ENCODE data around the gene ODC1. TPM values are rescaled to one million over a fixed set of nuclear protein-coding genes. Genes with fewer than 3 reads are reported as not detected.

The ODC1 gene
- polyA plus RNA-seq, 1 donor (not counting 4 experiments of a cell fraction or from before 2014, with no cell fraction given) = 637 TPM

- Histone ChIP-seq H3K36me3 (ENCODE audit: control insufficient read depth in 2 of 2, extremely low read depth in 1 of 2, insufficient read depth in 2 of 2, low read length in 2 of 2) (peaks cover 4 to 10% of the 10 kb centered on the region in 2 experiments), H3K4me2 (ENCODE audit: control insufficient read depth, extremely low read depth, insufficient read depth, low read depth, low read length) (no peak overlapping the region), H3K27me3 (ENCODE audit: control insufficient read depth, extremely low read depth, insufficient read depth, low read length) (no peaks in the 10 kb centered on the region), H3K9me3 (ENCODE audit: control insufficient read depth, low read depth, low read length) (no peaks in the 10 kb centered on the region), H4K20me1 (ENCODE audit: control insufficient read depth, extremely low read depth, insufficient read depth, low read length) (no peaks in the 10 kb centered on the region), H3K4me3 (ENCODE audit: control insufficient read depth in 2 of 3, extremely low read depth in 1 of 3, insufficient read depth in 2 of 3, low read depth in 1 of 3, low read length in 3 of 3) (no peak overlapping the region), H3K79me2 (ENCODE audit: control insufficient read depth, insufficient read depth, low read length) (no peaks in the 10 kb centered on the region), H3K9me1 (ENCODE audit: control insufficient read depth, extremely low read depth, insufficient read depth, low read length) (no peaks in the 10 kb centered on the region), H3K27ac (ENCODE audit: control insufficient read depth, insufficient read depth, low read length) (no peak overlapping the region), H3K9ac (ENCODE audit: control insufficient read depth, extremely low read depth, insufficient read depth, low read length) (no peak overlapping the region), H2AFZ (ENCODE audit: control insufficient read depth, low read length) (no peak overlapping the region), H3K4me1 (ENCODE audit: control insufficient read depth, extremely low read depth, insufficient read depth, low read length) (peaks cover 29% of the 10 kb centered on the region)
- FAIRE-seq = no peak
- TF ChIP-seq EZH2 (IDR thresholded peaks at IDR 0.05; ENCODE audit: low read length) (no peak), CTCF (optimal IDR thresholded peaks at IDR 0.05 in 1 of 3, IDR thresholded peaks at IDR 0.05 in 1 of 3, conservative IDR thresholded peaks at IDR 0.05 in 1 of 3; ENCODE audit: extremely low read depth in 1 of 3, insufficient read depth in 2 of 3, low read length in 3 of 3) (no peak)
- no peak for DNase-seq (ENCODE audit: low read depth, low spot score)
- dilution Hi-C loops (cut with MboI; ENCODE audit: extremely low pct_ligation_motif_present, low sequenced_read_pairs) = no loop called here
Observed at GRCh38 chr2:10400978-10401951, 46.9 kb downstream of the ODC1 start.

- TF ChIP-seq EZH2 (IDR thresholded peaks at IDR 0.05; ENCODE audit: low read length) = no peak
- no peak for TF ChIP-seq CTCF (optimal IDR thresholded peaks at IDR 0.05 in 1 of 3, IDR thresholded peaks at IDR 0.05 in 1 of 3, conservative IDR thresholded peaks at IDR 0.05 in 1 of 3; ENCODE audit: extremely low read depth in 1 of 3, insufficient read depth in 2 of 3, low read length in 3 of 3)
- Histone ChIP-seq H3K9me1 (ENCODE audit: control insufficient read depth, extremely low read depth, insufficient read depth, low read length) (peaks cover 3% of the 10 kb centered on the region), H3K4me3 (ENCODE audit: control insufficient read depth in 2 of 3, extremely low read depth in 1 of 3, insufficient read depth in 2 of 3, low read depth in 1 of 3, low read length in 3 of 3) (no peak overlapping the region), H3K9me3 (ENCODE audit: control insufficient read depth, low read depth, low read length) (no peaks in the 10 kb centered on the region), H3K9ac (ENCODE audit: control insufficient read depth, extremely low read depth, insufficient read depth, low read length) (no peak overlapping the region), H3K27ac (ENCODE audit: control insufficient read depth, insufficient read depth, low read length) (no peak overlapping the region), H4K20me1 (ENCODE audit: control insufficient read depth, extremely low read depth, insufficient read depth, low read length) (no peaks in the 10 kb centered on the region), H3K4me1 (ENCODE audit: control insufficient read depth, extremely low read depth, insufficient read depth, low read length) (peaks cover 22% of the 10 kb centered on the region), H3K79me2 (ENCODE audit: control insufficient read depth, insufficient read depth, low read length) (peaks cover under 1% of the 10 kb centered on the region), H3K27me3 (ENCODE audit: control insufficient read depth, extremely low read depth, insufficient read depth, low read length) (no peaks in the 10 kb centered on the region), H3K4me2 (ENCODE audit: control insufficient read depth, extremely low read depth, insufficient read depth, low read depth, low read length) (no peak overlapping the region), H2AFZ (ENCODE audit: control insufficient read depth, low read length) (no peak overlapping the region), H3K36me3 (ENCODE audit: control insufficient read depth in 2 of 2, extremely low read depth in 1 of 2, insufficient read depth in 2 of 2, low read length in 2 of 2) (peaks cover 4 to 10% of the 10 kb centered on the region in 2 experiments)
- FAIRE-seq = no peak
- no peak for DNase-seq (ENCODE audit: low read depth, low spot score)
- dilution Hi-C loops (cut with MboI; ENCODE audit: extremely low pct_ligation_motif_present, low sequenced_read_pairs) = no loop called here
Observed at GRCh38 chr2:10400568-10400977, 47.6 kb downstream of the ODC1 start.
